K562 (cell line): ENCODE measurements around the gene ENTPD5. TPM values are rescaled to one million over a fixed set of nuclear protein-coding genes. Genes with fewer than 3 reads are reported as not detected.

Source experiments
- ATAC-seq: fragments of 200-7000 bp; cut with Tn5 transposase; 3 replicates; pipeline ENCODE4 v1.9.1; 2020; ENCODE audit warnings: moderate library complexity
- BruUV-seq: library from RNA; stranded (reverse); fragments of 400-500 nt; replicated peaks from 2 replicates; lab custom pipeline; 2021; lab: Mats Ljungman, UMichigan
- CTCF ChIA-PET: fragments of 300-600 bp; formaldehyde crosslinking; extraction: SDS; loops from one replicate; lab custom pipeline; 2021; ENCODE audit warnings: low intra/inter-chr PET ratio; lab: Yijun Ruan, JAX
- POLR2A ChIA-PET: fragments of 300-600, 350-650 bp; sonication (Branson Sonifier 250); formaldehyde crosslinking; extraction: SDS; loops from one replicate; lab custom pipeline; 2021; ENCODE audit warnings: antibody characterized with exemption, inconsistent platforms; lab: Yijun Ruan, JAX
- DNase-seq, 4 experiments: peaks; one replicate each; pipeline versions ENCODE4 v3.0.0 to v3.0.0-alpha.2; 2011 to 2018; ENCODE audit warnings: low spot score in 3 of 4, mixed read lengths in 3 of 4; ENCODE audit errors: extremely low read depth in 1 of 4
- FAIRE-seq: peaks from 2 replicates; lab custom pipeline; 2011; peaks lifted over from hg19 to GRCh38; lab: Jason Lieb, UNC
- H2AFZ ChIP-seq: 2 replicates; pipeline ENCODE4 v1.6.0; 2011; ENCODE audit warnings: low read depth, low read length, control low read depth, inconsistent platforms
- H3K27ac ChIP-seq: fragments of 200-600 bp; 3 replicates; pipeline ENCODE4 v1.8.0; 2011; ENCODE audit warnings: low read depth, mild to moderate bottlenecking, control low read depth, inconsistent platforms, low read length, moderate library complexity, mixed read lengths; ENCODE audit errors: extremely low read depth
- H3K27me3 ChIP-seq, 2 experiments: fragments of 300-600 bp in 1 of 2; 2 replicates in 1 of 2; 3 replicates in 1 of 2; pipeline versions ENCODE4 v1.6.0 to v1.8.0; 2011; ENCODE audit warnings: inconsistent platforms in 2 of 2, low read length in 2 of 2, mild to moderate bottlenecking in 1 of 2, mixed read lengths in 1 of 2, moderate library complexity in 1 of 2; ENCODE audit not compliant: control insufficient read depth in 2 of 2, insufficient read depth in 2 of 2
- H3K36me3 ChIP-seq: fragments of 300-600 bp; 3 replicates; pipeline ENCODE4 v1.8.0; 2011; ENCODE audit warnings: mild to moderate bottlenecking, low read length, inconsistent platforms; ENCODE audit not compliant: control insufficient read depth, insufficient read depth
- H3K4me1 ChIP-seq, 2 experiments: fragments of 200-600 bp in 1 of 2; replicated peaks in 1 of 2; 2 replicates in 1 of 2; 3 replicates in 1 of 2; pipeline versions ENCODE4 v1.5.1 to v1.8.0; 2011; ENCODE audit warnings: inconsistent platforms in 2 of 2, low read length in 2 of 2, mild to moderate bottlenecking in 1 of 2, mixed read lengths in 1 of 2, moderate library complexity in 1 of 2; ENCODE audit not compliant: control insufficient read depth in 2 of 2, insufficient read depth in 2 of 2
- H3K4me2 ChIP-seq: 2 replicates; pipeline ENCODE4 v1.6.1; 2011; ENCODE audit warnings: low read length, control low read depth, inconsistent platforms, mixed read lengths; ENCODE audit not compliant: insufficient read depth
- H3K4me3 ChIP-seq: fragments of 200-600 bp; sonication (generic), shearing (Covaris generic); 2 replicates; pipeline ENCODE4 v1.5.1; 2016; ENCODE audit warnings: control low read depth, inconsistent platforms
- H3K79me2 ChIP-seq: fragments of 200-600 bp; 3 replicates; pipeline ENCODE4 v1.8.0; 2011; ENCODE audit warnings: low read length, inconsistent platforms; ENCODE audit not compliant: control insufficient read depth, insufficient read depth
- H3K9ac ChIP-seq, 2 experiments: 2 replicates each; pipeline versions ENCODE4 v1.6.0 to v1.6.1; 2011; ENCODE audit warnings: low read depth in 2 of 2, low read length in 2 of 2, control low read depth in 1 of 2, inconsistent platforms in 1 of 2, mild to moderate bottlenecking in 1 of 2, mixed read lengths in 1 of 2; ENCODE audit not compliant: insufficient read depth in 1 of 2
- H3K9me1 ChIP-seq: one replicate; pipeline ENCODE4 v1.6.0; 2011; ENCODE audit warnings: inconsistent platforms, mild to moderate bottlenecking, low read length, moderate library complexity; ENCODE audit not compliant: control insufficient read depth, insufficient read depth
- H3K9me3 ChIP-seq: replicated peaks from 2 replicates; pipeline ENCODE4 v1.5.1; 2011; ENCODE audit warnings: low read depth, low read length, inconsistent platforms; ENCODE audit not compliant: control insufficient read depth, insufficient read depth
- H4K20me1 ChIP-seq: replicated peaks from 2 replicates; pipeline ENCODE4 v1.6.1; 2011; ENCODE audit warnings: low read length, inconsistent platforms, mixed read lengths; ENCODE audit not compliant: control insufficient read depth, insufficient read depth
- GABPB1 ChIP-seq: sonication (generic); formaldehyde crosslinking; IDR thresholded peaks from 2 replicates; pipeline ENCODE4 v1.8.0; 2022; ENCODE audit warnings: mild to moderate bottlenecking, missing genetic modification reagents
- MAZ ChIP-seq, 2 experiments: fragments of 450-650 bp in 1 of 2; sonication (generic) in 1 of 2; formaldehyde crosslinking; IDR thresholded peaks in 1 of 2; conservative IDR thresholded peaks in 1 of 2; 2 replicates each; pipeline versions ENCODE4 v1.4.0 to v1.5.0; 2020; ENCODE audit warnings: mild to moderate bottlenecking in 1 of 2, missing genetic modification reagents in 1 of 2
- WGBS: fragments of 100-300 bp; shearing (Covaris generic); methylation state at CpG from one replicate; pipeline ENCODE4 v1.1.6; 2016; ENCODE audit warnings: low coverage, mixed read lengths; ENCODE audit not compliant: insufficient coverage; ENCODE audit errors: missing lambda C conversion rate; 5-methylcytosine and 5-hydroxymethylcytosine counted together
- in situ Hi-C: fragments of 300-500 bp; cut with MboI; formaldehyde crosslinking; loops from 4 replicates; pipeline ENCODE4 v1.15.0; 2018; ENCODE audit warnings: inconsistent platforms, mixed read lengths
- intact Hi-C: fragments of 100-400 bp; cut with micrococcal nuclease; formaldehyde crosslinking; loops from 2 replicates; pipeline ENCODE4 v1.14.2; 2022
- polyA plus RNA-seq, 8 experiments: library from polyadenylated mRNA; depleted of rRNA in 4 of 8; stranded (reverse) in 5 of 8; unstranded in 3 of 8; fragments of >200 nt; fragmentation: Nextera tagmentation in 2 of 8; fragmentation: Illumina TruSeq in 1 of 8; extraction: Ambion mirVana in 2 of 8; extraction: Trizol in 1 of 8; gene quantifications; 2 replicates each; pipeline versions ENCODE4 v1.2.1 to v1.2.3, GENCODE V29; 2011 to 2014; ENCODE audit warnings: inconsistent platforms in 1 of 8, missing spikeins in 1 of 8
- total RNA-seq, 7 experiments: library from RNA; depleted of rRNA in 6 of 7; stranded (reverse); fragments of >200 nt in 6 of 7; fragmentation: Illumina TruSeq in 2 of 7; extraction: Trizol in 2 of 7; gene quantifications; 2 replicates each; pipeline versions ENCODE4 v1.2.1 to v1.2.3, GENCODE V29; 2011 to 2021; ENCODE audit warnings: low replicate concordance in 1 of 7
- TF ChIP-seq, protein P1 (sequence below), 2 experiments: fragments of 450-650 bp; formaldehyde crosslinking in 1 of 2; IDR thresholded peaks; 2 replicates each; pipeline versions ENCODE4 v1.4.0 to v1.6.1; 2014 to 2020; ENCODE audit warnings: mild to moderate bottlenecking in 2 of 2, borderline replicate concordance in 1 of 2, low read depth in 1 of 2

Gene ENTPD5
- total and polyA plus RNA-seq, 9 of the 15 experiments (the other 6 are each of a cell fraction or from before 2014, with no cell fraction given) = 2.7 to 15.3 (median 10.3) TPM

- DNase-seq = no peak
- Histone ChIP-seq H3K27me3 (no peaks in the 10 kb centered on the region), H3K36me3 (peaks cover 37% of the 10 kb centered on the region; the same call in 2 of the 3 replicates), H3K4me1 (no peaks in the 10 kb centered on the region), H3K27ac (no peak overlapping the region), H3K4me3 (no peak overlapping the region), H3K9ac (no peak overlapping the region), H4K20me1 (no peaks in the 10 kb centered on the region), H3K79me2 (no peaks in the 10 kb centered on the region), H3K4me2 (no peak overlapping the region), H3K9me3 (no peaks in the 10 kb centered on the region), H3K9me1 (no peaks in the 10 kb centered on the region), H2AFZ (no peak overlapping the region)
- intact Hi-C loops (no loop called here), in situ Hi-C loops (no loop called here)
- ChIA-PET CTCF (no interaction called here), POLR2A (no interaction called here)
- no peak for FAIRE-seq
- ATAC-seq = no peak
- no TSS peak for BruUV-seq
- WGBS = 50% methylated on average over 2 of the region's 2 CpGs
- no peak for TF ChIP-seq MAZ (CRISPR knock-in tag; conservative IDR thresholded peaks at IDR 0.05 in 1 of 2, IDR thresholded peaks at IDR 0.05 in 1 of 2)
- no peak for TF ChIP-seq GABPB1
- TF ChIP-seq, protein P1, sequence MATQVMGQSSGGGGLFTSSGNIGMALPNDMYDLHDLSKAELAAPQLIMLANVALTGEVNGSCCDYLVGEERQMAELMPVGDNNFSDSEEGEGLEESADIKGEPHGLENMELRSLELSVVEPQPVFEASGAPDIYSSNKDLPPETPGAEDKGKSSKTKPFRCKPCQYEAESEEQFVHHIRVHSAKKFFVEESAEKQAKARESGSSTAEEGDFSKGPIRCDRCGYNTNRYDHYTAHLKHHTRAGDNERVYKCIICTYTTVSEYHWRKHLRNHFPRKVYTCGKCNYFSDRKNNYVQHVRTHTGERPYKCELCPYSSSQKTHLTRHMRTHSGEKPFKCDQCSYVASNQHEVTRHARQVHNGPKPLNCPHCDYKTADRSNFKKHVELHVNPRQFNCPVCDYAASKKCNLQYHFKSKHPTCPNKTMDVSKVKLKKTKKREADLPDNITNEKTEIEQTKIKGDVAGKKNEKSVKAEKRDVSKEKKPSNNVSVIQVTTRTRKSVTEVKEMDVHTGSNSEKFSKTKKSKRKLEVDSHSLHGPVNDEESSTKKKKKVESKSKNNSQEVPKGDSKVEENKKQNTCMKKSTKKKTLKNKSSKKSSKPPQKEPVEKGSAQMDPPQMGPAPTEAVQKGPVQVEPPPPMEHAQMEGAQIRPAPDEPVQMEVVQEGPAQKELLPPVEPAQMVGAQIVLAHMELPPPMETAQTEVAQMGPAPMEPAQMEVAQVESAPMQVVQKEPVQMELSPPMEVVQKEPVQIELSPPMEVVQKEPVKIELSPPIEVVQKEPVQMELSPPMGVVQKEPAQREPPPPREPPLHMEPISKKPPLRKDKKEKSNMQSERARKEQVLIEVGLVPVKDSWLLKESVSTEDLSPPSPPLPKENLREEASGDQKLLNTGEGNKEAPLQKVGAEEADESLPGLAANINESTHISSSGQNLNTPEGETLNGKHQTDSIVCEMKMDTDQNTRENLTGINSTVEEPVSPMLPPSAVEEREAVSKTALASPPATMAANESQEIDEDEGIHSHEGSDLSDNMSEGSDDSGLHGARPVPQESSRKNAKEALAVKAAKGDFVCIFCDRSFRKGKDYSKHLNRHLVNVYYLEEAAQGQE (IDR thresholded peaks at IDR 0.05; ENCODE audit: borderline replicate concordance) = no peak
- TF ChIP-seq, protein P1 (CRISPR knock-in tag; IDR thresholded peaks at IDR 0.05; ENCODE audit: low read depth) = no peak
Observed at GRCh38 chr14:74008843-74009499, 10.1 kb downstream of the ENTPD5 start.
